Cortex of kidney (tissue), 1 donor: ENCODE results near the gene FANCG.

Experiments used
- DNase-seq: peaks from one replicate; lab custom pipeline; 2025; lab: John Stamatoyannopoulos, UW

The FANCG gene

DNA sequence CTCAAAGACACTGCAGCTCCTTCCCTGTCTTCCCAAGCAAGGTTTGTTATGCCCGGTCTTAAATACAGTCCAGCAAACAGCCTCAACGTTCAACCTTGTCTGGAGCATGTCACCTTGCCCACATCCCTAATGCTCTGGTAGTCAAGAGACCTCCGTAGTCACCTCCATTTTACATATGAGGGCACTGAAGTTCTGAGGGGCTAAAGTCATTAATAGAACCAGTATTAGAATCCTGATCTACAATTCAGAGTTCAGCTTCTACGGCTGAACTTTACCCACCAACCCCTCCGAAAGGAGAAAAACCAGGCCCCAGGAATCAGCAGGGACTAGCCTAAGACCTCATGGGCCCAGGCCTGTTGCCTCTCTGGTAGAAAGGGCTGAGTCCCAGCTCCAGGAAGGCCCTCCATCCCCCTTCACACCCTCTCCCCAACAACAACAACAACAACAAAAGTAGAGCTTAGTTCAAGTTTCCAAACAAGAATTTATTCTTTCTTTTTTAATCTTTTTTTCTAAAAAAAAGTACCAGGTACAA lies 24.0 kb upstream of the FANCG start:
- no peak for DNase-seq

DNA sequence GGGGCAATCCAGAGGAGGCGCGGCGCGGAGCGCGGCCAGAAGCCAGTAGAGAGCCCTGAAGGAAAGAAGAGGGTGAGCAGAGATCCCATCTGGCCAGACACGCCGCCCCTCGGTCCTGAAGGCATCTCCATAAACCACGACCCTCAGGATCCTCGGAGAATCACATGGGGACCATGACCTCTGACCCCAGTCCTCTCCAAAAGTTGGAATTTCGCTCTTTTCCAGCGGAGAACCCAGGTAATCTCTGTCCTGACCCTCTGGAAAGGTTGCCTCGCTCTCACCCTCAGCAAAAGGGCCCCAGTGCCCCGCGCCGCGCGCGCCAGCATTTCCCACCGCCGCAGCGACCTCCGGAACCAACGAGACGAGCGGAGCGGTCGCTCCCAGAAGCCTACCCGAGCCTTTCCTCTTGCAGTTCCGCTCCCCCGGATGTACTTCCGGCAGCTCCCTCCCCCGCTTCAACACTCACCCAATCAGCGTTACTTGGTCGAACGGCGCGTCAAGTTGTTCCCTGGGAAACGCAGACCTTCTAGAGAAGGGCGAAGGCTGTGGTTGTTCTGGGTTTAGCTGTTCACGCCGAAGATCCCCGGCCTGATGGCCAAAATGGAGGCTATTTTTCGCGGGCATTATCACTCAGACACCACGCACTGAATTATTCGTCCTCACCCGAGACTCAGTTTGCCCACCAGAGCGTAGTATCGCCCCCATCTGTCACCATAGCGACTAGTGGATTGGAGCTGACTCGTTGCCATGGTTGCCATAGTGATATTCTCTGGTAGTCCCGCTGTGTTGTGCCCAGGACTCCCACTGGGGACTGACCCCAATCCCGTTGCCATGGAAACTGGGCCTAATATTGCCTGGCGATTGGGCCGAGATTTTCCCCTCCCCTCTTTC lies 23.3 kb upstream of the FANCG start, which contains the start of gene STOML2:
STOML2 (minus strand) TSS at position 363 of the 891 bp plus-strand sequence; CDS start at position 326, 37 bp downstream.
- DNase-seq: no peak

DNA sequence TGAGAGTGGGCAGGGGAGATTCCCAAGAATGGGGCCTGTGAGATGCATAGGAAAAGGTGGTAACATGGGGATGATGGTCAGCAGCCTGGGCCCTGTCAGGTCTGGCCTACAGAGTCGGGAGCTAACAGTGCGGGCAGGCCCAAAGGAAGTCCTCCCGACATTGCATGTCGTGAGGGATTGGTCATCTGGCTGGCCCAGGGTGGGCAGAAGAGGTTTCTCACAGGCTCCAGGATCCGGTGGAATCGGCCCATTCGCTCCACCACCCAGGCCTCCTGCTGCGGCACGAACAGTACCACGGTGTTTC lies 22.7 kb upstream of the FANCG start:
- no peak for DNase-seq

DNA sequence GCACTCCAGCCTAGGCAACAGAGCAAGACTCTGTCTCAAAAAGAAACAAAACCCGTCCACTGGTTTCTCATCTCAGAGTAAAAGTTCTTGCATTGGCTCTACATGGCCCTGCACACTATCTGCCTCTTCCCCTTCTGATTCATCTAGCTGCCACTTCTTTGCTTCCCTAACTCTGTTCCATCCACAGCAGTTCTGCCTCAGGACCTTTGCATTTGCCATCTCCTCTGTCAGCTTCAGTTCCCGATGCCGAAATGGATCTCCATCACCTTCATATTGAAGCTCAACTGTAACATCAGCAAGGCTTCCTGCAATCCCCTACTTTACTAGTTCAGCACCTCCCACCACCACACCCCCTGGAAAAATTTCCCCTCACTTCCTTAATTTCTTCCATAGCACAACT lies 17.8 kb upstream of the FANCG start:
- DNase-seq: no peak

DNA sequence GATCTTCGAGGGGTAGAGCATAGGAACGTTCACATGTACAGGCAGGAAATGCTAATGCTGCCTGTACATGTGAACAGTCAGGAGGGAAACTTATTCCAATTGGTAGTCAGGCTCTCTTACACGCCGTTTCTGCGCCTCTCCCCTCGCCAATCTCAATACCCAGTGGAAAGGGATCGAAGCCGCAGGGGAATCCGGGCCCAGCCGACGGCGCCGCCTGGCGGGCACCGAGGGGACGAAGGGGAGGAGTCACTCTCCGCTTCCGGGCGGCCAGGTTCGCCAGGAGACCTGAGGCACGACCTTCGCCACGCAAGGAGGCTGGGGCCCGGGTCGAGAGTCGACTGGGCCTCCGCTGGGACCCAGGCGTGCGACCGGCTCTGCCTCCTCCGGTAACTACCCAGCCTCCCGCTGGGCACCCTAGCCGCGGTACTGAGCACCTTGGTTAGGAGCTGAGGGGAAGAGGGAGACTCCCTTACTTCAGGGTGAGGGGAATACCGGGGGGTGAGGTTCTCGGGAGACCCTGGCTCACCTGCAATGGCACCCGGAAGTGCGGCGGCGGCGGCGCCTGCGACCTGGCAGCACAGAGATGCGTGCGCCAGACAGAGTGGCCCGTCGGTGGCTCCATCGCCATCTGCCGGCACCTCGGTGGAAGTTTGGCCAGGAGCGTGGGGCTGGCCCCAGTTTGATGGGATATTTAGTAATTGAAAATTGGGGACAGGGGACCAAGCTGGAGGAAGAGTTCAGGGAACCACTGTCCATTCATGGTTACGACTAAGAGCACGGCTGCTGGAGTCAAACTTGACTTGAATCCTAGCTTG lies 16.5 kb upstream of the FANCG start, which contains the start of gene PIGO:
PIGO (minus strand) TSS at position 557 of the 815 bp plus-strand sequence. CDS start 1,026 bp downstream, outside the sequence.
- DNase-seq: no peak

DNA sequence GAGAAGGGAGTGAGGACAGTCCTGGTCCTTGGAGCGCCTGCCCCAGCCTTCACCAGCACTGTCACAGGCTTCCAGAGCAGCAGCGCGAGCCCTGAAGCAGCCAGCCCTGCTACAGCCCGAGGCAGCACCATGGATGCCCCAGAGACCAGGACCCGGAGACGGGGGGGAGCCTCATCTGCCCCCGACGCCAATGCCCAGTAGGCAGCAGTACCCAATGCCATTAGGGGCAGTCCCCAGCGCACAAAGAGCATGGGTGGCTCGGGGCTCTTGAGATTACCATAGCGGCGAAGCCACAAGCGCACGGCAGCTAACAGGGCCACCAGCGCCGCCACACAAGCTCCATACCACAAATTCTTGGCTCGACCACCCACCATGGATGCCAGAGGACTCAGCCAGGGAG lies 11.8 kb upstream of the FANCG start:
- DNase-seq: no peak

DNA sequence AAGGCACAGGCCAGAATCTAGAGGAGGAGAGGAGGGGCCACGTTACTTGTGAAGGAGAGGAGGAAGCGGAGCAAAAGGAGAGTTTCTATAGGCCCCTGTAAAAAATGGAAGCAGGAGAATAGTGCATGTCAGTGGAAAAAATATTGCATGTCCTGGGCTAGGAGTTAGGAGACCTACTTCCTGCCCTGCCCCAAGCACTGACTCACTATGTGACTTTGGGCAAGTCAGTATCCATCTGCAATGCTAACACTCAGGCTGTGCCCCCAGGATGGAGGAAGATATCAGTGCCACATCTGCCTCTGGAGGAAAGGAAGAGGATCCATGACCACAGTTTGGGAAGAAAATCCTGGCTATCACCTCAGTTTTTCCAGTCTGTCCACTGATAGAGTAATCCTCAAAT lies 9.7 kb upstream of the FANCG start:
- no peak for DNase-seq

DNA sequence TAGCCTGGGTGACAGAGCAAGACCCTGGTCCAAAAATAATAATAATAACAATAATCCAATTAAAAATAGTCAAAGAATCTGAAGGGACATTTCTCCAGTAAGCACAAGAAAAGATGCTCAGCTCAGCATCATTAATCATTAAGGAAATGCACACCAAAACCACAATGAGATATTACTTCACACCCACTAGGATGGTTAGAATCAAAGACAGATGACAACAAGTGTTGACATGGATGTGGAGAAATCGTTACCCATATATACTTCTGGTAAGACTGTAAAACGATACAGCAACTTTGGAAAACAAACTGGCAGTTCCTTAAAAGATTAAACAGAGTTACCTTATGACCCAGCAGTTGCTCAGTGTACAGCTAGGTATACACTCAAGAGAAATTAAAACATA lies 5.3 kb upstream of the FANCG start:
- no peak for DNase-seq

DNA sequence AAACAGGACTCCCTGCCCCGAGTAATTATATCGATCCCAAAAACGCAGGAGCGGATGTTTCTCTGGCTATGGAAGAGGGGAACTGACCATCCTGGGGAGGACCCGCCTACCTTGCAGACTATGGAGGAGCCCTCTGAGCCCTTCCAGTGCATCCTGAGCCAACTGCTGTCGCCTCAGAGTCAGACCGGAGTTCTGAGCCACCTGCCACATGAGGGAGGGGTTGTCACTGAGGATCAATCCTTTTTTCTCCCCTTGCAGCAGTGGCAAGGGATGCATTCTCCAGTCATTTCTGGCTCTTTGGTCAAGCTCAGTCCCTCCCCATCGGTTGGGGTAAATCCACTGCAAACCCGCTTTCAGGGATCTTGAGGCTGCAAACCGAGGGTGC lies 709 bp downstream of the FANCG start:
- no peak for DNase-seq

DNA sequence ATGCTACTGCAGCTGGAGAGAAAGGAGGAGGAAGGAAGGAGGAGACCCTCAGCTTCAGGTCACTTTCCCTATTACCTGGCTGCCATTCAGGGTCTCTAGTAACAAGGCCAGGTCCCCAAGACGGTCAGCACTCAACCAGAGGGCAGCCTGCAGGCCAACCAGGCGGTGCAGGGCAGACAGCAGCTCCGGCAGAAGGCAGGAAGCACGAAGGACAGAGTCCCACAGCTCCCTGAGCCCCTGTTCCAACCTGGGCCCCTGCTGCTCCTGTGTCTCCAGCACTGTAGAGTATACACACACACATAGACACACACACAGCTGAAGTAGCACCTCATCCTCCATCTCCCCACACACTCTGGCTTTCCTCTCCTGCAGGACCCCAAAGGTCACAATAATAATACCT lies 1.7 kb downstream of the FANCG start:
- DNase-seq: no peak

DNA sequence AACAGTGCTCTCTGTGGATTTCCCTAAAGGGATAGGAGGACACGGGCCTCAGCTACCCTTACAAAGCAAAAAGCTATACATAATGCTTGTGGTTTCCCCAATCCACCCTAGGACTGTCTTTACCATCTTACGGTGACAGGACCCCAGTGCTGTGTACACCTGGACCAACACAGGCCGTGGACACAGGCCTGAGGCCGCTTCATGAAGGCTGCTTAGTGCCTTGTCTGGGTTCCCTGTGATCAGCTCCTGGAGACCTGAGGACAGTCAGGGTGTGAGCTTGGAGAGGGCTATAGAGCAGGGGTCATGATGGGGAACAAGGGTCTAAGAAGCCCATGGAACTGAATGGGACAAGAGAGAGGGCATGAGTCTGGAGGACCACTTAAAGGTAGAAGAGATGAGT lies 2.9 kb downstream of the FANCG start:
- DNase-seq: no peak

DNA sequence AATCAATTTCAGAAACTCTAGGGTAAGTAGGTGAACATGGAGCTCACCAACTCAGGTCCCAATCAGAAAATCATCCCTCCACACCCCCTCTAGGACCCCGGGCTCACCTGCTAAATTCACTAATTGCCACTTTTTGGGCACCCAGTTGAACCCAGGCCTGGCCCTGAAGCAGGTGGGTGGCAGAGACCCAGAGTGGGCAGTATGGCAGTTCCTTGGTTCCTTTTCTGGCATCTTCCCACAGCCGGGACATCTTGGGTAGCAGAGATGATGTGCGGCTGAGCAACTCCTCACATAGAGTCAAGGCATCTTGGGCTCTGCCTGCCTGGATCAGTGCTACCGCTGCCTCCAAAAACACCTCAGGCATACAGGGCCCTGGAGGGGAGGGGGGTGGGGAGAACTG lies 4.4 kb downstream of the FANCG start:
- no peak for DNase-seq

DNA sequence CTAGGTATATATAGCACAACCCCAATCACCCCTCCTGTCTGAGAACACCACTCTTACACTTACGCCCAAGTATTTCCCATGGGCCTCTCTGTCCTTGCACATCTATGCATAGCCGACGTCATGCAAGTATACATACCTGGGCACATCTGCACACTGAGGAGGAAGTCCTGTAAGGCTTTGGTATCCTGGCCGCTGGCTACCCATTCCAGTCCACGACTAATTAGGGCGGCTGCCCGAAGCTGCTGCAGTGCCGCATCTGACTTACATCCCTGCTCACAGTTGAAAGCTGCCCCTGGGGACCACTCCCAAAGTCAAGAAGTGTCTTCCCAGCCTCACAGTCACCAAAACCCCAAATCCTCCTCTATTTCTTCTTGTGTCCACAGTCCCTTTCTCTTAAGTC lies 5.0 kb downstream of the FANCG start:
- DNase-seq: no peak

DNA sequence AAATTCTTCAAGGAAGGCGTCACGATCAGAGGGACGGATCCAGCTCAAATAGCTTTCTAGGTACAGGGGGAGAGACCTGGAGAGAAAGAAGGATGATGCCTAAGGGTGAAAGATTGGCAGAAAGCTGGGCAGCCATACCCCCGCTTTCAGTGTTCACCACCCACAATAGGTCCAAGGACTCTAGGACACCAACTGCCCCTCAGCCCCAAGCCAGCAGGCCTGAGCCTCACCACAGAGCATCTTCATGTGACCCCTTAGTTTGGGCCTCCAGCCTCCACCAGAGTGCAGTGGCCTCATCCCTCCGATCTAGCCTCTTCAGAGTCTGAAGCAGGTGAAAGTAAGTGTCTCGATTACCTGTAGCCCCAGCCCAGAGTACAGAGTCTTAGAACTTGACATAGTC lies 5.6 kb downstream of the FANCG start:
- no peak for DNase-seq

DNA sequence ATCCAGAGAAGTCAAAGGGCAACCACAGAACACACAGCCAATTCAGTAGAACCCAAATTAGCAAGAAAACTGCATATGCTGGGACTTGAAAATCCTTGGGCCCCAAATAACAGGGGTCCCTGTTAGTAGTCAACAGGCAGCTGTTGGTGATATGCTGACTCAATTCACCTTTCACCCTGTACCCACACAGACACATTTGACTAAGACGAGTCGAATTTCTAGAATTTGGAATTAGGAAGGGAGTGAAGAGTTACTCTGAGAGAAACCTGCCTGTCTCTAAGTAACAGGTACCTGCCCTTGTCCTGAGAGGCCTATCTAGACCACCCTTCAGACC lies 6.5 kb downstream of the FANCG start:
- DNase-seq: no peak

DNA sequence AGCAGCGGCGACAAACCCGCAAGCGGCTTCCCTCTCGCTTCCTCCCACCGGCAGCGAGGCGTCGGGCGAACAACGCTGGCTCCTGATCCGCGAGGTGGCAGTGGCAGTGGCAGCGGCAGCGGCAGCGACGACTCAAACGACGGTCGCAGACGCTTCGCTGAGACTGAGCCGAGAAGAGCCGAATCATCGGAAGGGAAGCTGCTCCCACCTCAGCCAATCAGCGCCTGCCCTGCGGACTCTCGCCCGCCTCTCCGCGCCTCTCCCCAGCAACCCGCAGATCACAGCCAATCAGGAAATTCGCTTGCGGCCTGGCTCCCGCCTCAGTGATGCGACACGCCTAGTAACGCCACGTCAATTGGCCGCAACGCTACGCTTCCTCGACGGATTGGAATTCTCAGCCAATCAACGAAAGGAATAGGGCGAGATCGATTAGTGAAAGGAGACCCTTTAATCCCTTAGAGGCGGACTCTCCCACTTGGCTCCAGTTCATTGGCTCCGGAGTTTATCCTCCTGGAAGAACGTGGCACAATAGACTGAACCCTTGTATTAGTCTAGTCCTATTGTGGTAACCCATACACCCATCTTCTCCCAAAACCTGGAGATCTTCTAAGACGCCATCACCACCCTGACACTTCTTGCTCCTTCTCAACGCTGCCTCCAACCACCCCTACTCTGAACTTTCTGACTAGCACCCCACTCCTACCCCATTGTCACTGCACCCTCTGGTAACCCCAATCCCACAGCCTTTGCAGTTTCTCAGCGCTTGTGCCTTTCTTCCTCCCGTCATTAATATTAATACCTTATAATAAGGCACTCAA lies 7.1 kb downstream of the FANCG start, which contains the start of gene VCP:
VCP (minus strand) TSS at position 165 of the 818 bp plus-strand sequence. CDS start 272 bp downstream, outside the sequence.
- DNase-seq: peak; percentile 62

DNA sequence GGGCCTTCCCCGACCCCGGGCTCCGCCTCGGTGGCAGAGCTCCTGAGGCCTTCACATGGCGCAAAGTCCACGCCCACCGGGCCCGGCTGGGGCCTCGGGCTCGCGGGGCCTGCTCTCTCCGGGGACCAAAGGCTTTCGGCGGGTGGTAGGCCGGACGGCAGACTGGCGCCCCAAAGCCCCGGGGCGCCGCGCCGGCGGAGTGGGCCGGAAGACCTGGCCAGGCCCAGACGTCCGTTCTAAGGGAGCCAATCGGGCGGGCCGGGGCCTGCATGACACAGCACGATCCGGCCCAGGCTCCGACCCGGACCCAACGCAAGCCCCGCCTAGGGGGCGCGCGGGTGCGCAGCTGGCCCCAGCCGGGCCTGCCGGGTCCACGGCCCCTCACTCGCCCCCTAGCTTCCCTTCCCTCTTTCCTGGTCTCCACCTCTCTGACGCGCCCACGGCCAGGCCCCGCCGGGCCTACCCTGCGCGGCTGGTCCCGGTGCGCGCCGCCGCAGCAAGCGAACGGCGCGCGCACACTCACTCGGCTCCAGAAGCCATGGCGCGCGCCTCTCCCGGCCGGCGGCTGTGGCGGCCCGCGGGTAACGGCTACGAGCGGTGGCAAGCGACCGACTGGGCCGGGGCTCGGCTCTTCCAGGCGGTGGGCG lies 7.8 kb downstream of the FANCG start:
- no peak for DNase-seq

DNA sequence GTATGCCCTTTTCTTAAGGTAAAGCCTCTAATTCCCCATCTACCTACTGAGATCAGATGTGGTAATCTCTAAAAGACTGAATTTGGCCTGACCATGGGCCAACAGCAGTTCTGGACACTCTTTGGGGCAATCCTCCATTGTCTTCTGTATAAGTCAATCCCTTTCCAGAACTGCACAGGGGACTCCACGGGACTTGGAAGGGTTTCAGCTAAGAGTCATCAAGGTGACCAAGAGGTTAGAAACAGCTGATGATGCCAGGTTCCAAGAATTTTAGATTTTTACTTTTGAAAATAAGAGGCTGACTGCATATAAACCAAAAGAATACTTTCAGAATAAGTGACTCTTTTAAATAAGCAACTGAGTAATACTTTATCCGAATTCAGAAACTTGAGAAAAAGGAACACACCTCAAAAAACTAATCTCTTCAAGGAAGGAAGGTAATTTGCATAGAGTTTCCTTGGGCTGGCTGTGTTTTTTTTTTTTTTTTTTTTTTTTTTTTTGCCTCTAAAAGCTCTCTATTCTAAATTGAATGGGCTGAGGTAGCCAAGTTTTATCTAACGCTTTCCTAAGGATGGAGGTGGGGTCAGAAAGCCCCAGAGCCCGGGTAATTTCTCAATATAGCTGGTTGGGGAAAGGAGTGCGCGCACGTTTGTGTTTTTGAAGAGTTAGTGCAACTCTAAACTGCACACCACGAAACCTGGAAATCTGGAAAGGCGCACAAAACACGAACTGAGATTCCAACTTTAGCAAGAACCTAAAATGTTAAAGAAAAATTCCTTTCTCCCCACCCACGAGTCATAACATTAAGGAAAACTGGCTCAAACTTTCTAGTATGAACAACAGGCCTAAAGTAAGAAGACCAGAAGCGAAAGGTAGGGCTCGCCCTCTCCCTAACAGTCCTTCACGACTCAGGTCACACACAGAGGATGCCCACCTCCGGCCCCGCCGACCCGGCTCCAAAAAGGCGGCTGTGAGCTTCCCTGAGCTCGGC lies 8.6 kb downstream of the FANCG start:
- no peak for DNase-seq

DNA sequence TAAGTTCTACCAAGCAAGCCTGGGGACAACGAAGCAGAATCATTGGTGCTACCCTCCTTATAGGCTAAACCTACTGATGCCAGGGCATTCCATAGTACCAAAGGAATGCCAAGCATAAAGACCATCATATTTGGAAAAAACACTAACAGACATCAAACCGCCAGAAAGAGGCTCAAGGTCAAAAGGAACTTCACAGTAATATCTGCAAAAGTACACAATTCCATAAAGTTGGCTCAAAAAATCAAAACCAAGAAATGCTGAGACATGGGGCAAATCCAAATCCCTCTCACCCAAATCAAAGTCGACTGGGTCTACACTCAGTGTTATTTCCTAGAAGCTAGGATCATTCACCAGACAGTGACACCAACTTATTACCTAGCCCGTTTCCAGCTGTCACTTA lies 10.7 kb downstream of the FANCG start:
- no peak for DNase-seq

DNA sequence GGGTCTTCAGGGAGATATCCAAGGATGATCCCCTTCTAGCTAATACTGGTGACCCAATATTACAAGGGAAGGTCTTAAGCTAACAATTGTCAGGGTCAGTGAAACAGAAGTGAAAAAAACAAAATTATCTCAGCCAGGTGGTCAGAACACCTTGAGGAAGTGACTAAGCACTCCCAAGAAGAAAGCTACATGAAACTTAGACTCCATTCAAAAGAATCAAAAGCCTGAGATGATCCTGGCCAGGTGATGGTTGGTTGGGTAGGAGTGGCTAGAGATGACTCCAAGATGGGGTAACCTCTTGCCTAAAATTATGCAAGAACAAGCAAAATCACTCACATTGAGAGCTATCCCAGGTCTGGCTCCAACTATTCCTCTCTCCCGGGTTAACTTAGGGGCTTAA lies 12.7 kb downstream of the FANCG start:
- DNase-seq: no peak
